H9 (cell line): ENCODE results near the gene GBA2. TPM values are rescaled to one million over a fixed set of nuclear protein-coding genes. Genes with fewer than 3 reads are reported as not detected.

Source experiments
- DNase-seq: peaks from one replicate; pipeline ENCODE4 v3.0.0-alpha.2; 2017
- H2AFZ ChIP-seq: one replicate; pipeline ENCODE4 v1.6.1; 2013; ENCODE audit warnings: mild to moderate bottlenecking, low read length, control low read depth, moderate library complexity
- H2AK5ac ChIP-seq: 2 replicates; pipeline ENCODE4 v1.6.1; 2013; ENCODE audit warnings: low read length, control low read depth, mixed read lengths; ENCODE audit not compliant: insufficient read length
- H2BK120ac ChIP-seq: one replicate; pipeline ENCODE4 v1.6.1; 2013; ENCODE audit warnings: low read depth, mild to moderate bottlenecking, low read length, control low read depth, inconsistent platforms; ENCODE audit not compliant: poor library complexity, severe bottlenecking
- H2BK12ac ChIP-seq: 2 replicates; pipeline ENCODE4 v1.6.1; 2013; ENCODE audit warnings: low read length, control low read depth, mixed read lengths, low read depth; ENCODE audit not compliant: insufficient read length
- H2BK15ac ChIP-seq: 2 replicates; pipeline ENCODE4 v1.6.1; 2013; ENCODE audit warnings: low read depth, low read length, control low read depth
- H2BK20ac ChIP-seq: one replicate; pipeline ENCODE4 v1.6.1; 2013; ENCODE audit warnings: low read depth, mild to moderate bottlenecking, low read length, control low read depth, inconsistent platforms; ENCODE audit not compliant: poor library complexity, severe bottlenecking
- H2BK5ac ChIP-seq: 2 replicates; pipeline ENCODE4 v1.6.1; 2013; ENCODE audit warnings: low read length, control low read depth, mixed read lengths; ENCODE audit not compliant: insufficient read length
- H3K14ac ChIP-seq: 2 replicates; pipeline ENCODE4 v1.6.1; 2013; ENCODE audit warnings: low read length, control low read depth; ENCODE audit not compliant: insufficient read depth
- H3K18ac ChIP-seq: 2 replicates; pipeline ENCODE4 v1.6.1; 2013; ENCODE audit warnings: low read depth, mild to moderate bottlenecking, mixed read lengths, low read length, control low read depth; ENCODE audit not compliant: insufficient read length
- H3K23ac ChIP-seq: 2 replicates; pipeline ENCODE4 v1.6.1; 2013; ENCODE audit warnings: low read length, control low read depth, mixed read lengths, low read depth; ENCODE audit not compliant: insufficient read length
- H3K23me2 ChIP-seq: 2 replicates; pipeline ENCODE4 v1.6.1; 2013; ENCODE audit warnings: low read depth, mild to moderate bottlenecking, mixed read lengths, low read length, control low read depth; ENCODE audit not compliant: insufficient read length, poor library complexity, severe bottlenecking
- H3K27ac ChIP-seq: 2 replicates; pipeline ENCODE4 v1.5.1; 2013; ENCODE audit warnings: low read length, control low read depth, mixed read lengths, low read depth; ENCODE audit not compliant: insufficient read length
- H3K27me3 ChIP-seq: 2 replicates; pipeline ENCODE4 v1.6.1; 2013; ENCODE audit warnings: low read length, control low read depth, inconsistent platforms; ENCODE audit not compliant: insufficient read depth
- H3K4ac ChIP-seq: 2 replicates; pipeline ENCODE4 v1.6.1; 2013; ENCODE audit warnings: low read depth, mild to moderate bottlenecking, control low read depth, inconsistent platforms, low read length, moderate library complexity
- H3K4me1 ChIP-seq: 2 replicates; pipeline ENCODE4 v1.6.1; 2013; ENCODE audit warnings: low read length, control low read depth, inconsistent platforms; ENCODE audit not compliant: insufficient read depth
- H3K4me2 ChIP-seq: 2 replicates; pipeline ENCODE4 v1.6.1; 2013; ENCODE audit warnings: low read length, control low read depth, mixed read lengths; ENCODE audit not compliant: insufficient read length, insufficient read depth
- H3K56ac ChIP-seq: 2 replicates; pipeline ENCODE4 v1.6.1; 2013; ENCODE audit warnings: low read depth, mild to moderate bottlenecking, mixed read lengths, low read length, control low read depth; ENCODE audit not compliant: insufficient read length
- H3K79me1 ChIP-seq: 2 replicates; pipeline ENCODE4 v1.6.1; 2013; ENCODE audit warnings: low read depth, mild to moderate bottlenecking, moderate library complexity, low read length, control low read depth, inconsistent platforms; ENCODE audit not compliant: insufficient read depth, poor library complexity, severe bottlenecking
- H3K79me2 ChIP-seq: 2 replicates; pipeline ENCODE4 v1.6.1; 2013; ENCODE audit warnings: low read length, control low read depth, inconsistent platforms; ENCODE audit not compliant: insufficient read depth
- H3K9ac ChIP-seq: 2 replicates; pipeline ENCODE4 v1.6.1; 2013; ENCODE audit warnings: low read length, control low read depth, mixed read lengths; ENCODE audit not compliant: insufficient read length; ENCODE audit errors: extremely low read depth
- H3K9me3 ChIP-seq: one replicate; pipeline ENCODE4 v1.6.1; 2013; ENCODE audit warnings: low read depth, low read length, inconsistent platforms; ENCODE audit not compliant: control insufficient read depth
- H3T11ph ChIP-seq: one replicate; pipeline ENCODE4 v1.6.1; 2013; ENCODE audit warnings: mild to moderate bottlenecking, low read length, control low read depth, inconsistent platforms
- H4K20me1 ChIP-seq: one replicate; pipeline ENCODE4 v1.6.1; 2013; ENCODE audit not compliant: control insufficient read depth, insufficient read length, insufficient read depth
- H4K5ac ChIP-seq: 2 replicates; pipeline ENCODE4 v1.6.1; 2013; ENCODE audit warnings: low read depth, mild to moderate bottlenecking, mixed read lengths, low read length, control low read depth; ENCODE audit not compliant: insufficient read length
- H4K8ac ChIP-seq: replicated peaks from 2 replicates; pipeline ENCODE4 v1.6.1; 2013; ENCODE audit warnings: low read length, control low read depth, mixed read lengths, low read depth; ENCODE audit not compliant: insufficient read length
- H4K91ac ChIP-seq: 2 replicates; pipeline ENCODE4 v1.6.1; 2013; ENCODE audit warnings: low read depth, mild to moderate bottlenecking, moderate library complexity, mixed read lengths, low read length, control low read depth; ENCODE audit not compliant: insufficient read length
- H3K27ac Mint-ChIP-seq, 3 experiments: 2 replicates in 2 of 3; 3 replicates in 1 of 3; pipeline ENCODE4 v1.8.0; 2020 to 2021; ENCODE audit warnings: mixed read lengths in 3 of 3, mild to moderate bottlenecking in 1 of 3, moderate library complexity in 1 of 3
- H3K27me3 Mint-ChIP-seq: 2 replicates; pipeline ENCODE4 v1.8.0; 2021; ENCODE audit warnings: low read depth, mild to moderate bottlenecking, moderate library complexity, mixed read lengths
- H3K36me3 Mint-ChIP-seq, 3 experiments: 2 replicates in 2 of 3; 3 replicates in 1 of 3; pipeline ENCODE4 v1.8.0; 2020 to 2021; ENCODE audit warnings: low read depth in 3 of 3, mixed read lengths in 3 of 3; ENCODE audit not compliant: insufficient read depth in 1 of 3
- H3K4me1 Mint-ChIP-seq, 2 experiments: 2 replicates each; pipeline ENCODE4 v1.8.0; 2020; ENCODE audit warnings: mixed read lengths in 2 of 2
- H3K4me3 Mint-ChIP-seq, 2 experiments: 2 replicates in 1 of 2; 3 replicates in 1 of 2; pipeline ENCODE4 v1.8.0; 2020 to 2021; ENCODE audit warnings: mild to moderate bottlenecking in 2 of 2, mixed read lengths in 2 of 2, moderate library complexity in 1 of 2
- H3K9me3 Mint-ChIP-seq, 2 experiments: 2 replicates in 1 of 2; 3 replicates in 1 of 2; pipeline ENCODE4 v1.8.0; 2020; ENCODE audit warnings: mild to moderate bottlenecking in 2 of 2, mixed read lengths in 2 of 2, moderate library complexity in 1 of 2
- total RNA-seq: library from RNA; stranded (reverse); gene quantifications from 2 replicates; pipeline ENCODE4 v1.2.1, GENCODE V29; 2021
- TF ChIP-seq, protein P1 (sequence below): fragments of 200-600 bp; sonication (generic); conservative IDR thresholded peaks from 3 replicates; pipeline ENCODE4 v1.8.0; 2021; ENCODE audit warnings: antibody characterized with exemption, mild to moderate bottlenecking

Gene GBA2
- total RNA-seq, 1 experiment from 2014 or later, result 103 TPM

DNA sequence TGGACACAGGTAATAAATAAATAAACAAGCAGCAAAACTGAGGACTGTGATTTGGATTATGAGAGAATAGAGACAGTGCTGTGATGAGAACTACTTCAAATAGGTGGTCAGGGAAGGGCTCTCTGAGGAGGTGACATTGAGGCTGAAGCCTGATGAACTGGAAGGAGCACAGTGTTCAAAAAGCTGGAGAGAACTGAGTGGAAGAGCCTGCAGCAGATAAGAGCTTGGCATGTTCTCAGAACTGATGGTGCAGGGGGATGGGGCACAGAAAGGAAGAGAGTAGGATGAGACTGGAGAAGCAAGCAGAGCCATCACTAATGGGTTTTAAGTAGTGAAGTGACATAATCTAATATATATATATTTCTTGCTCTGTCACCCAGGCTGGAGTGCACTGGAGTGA lies 48.1 kb downstream of the GBA2 start:
- TF ChIP-seq, protein P1, sequence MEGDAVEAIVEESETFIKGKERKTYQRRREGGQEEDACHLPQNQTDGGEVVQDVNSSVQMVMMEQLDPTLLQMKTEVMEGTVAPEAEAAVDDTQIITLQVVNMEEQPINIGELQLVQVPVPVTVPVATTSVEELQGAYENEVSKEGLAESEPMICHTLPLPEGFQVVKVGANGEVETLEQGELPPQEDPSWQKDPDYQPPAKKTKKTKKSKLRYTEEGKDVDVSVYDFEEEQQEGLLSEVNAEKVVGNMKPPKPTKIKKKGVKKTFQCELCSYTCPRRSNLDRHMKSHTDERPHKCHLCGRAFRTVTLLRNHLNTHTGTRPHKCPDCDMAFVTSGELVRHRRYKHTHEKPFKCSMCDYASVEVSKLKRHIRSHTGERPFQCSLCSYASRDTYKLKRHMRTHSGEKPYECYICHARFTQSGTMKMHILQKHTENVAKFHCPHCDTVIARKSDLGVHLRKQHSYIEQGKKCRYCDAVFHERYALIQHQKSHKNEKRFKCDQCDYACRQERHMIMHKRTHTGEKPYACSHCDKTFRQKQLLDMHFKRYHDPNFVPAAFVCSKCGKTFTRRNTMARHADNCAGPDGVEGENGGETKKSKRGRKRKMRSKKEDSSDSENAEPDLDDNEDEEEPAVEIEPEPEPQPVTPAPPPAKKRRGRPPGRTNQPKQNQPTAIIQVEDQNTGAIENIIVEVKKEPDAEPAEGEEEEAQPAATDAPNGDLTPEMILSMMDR, result no peak
- Mint-ChIP-seq H3K36me3 (peaks cover 2 to 30% (median 22%) of the 10 kb centered on the region in 3 experiments), H3K27ac (no peak overlapping the region), H3K4me3 (no peak overlapping the region), H3K4me1 (no peaks in the 10 kb centered on the region; a peak in 1 of 4 replicates), H3K27me3 (no peaks in the 10 kb centered on the region), H3K9me3 (no peaks in the 10 kb centered on the region)
- no peaks in the 10 kb centered on the region for H4K20me1 ChIP-seq
- H3K23ac ChIP-seq, result no peak overlapping the region
- no peak overlapping the region for H4K8ac ChIP-seq
- H3K56ac ChIP-seq, result no peak overlapping the region
- no peak overlapping the region for H2AFZ ChIP-seq
- H3K27ac ChIP-seq, result no peak overlapping the region
- no peak overlapping the region for H2BK5ac ChIP-seq
- no peak overlapping the region for H4K5ac ChIP-seq
- no peak overlapping the region for H3K14ac ChIP-seq
- no peak overlapping the region for H2BK12ac ChIP-seq
- H3K79me1 ChIP-seq, result no peaks in the 10 kb centered on the region
- H3K4me2 ChIP-seq, result no peak overlapping the region
- H3K23me2 ChIP-seq, result no peaks in the 10 kb centered on the region
- no peak overlapping the region for H4K91ac ChIP-seq
- H3T11ph ChIP-seq, result no peak overlapping the region
- no peaks in the 10 kb centered on the region for H3K9me3 ChIP-seq
- H2BK15ac ChIP-seq, result no peak overlapping the region
- H3K18ac ChIP-seq, result no peak overlapping the region
- H2BK120ac ChIP-seq, result no peak overlapping the region
- H3K4ac ChIP-seq, result no peak overlapping the region
- H2AK5ac ChIP-seq, result no peak overlapping the region
- no peaks in the 10 kb centered on the region for H3K27me3 ChIP-seq
- DNase-seq, result no peak
- no peak overlapping the region for H2BK20ac ChIP-seq
- no peak overlapping the region for H3K9ac ChIP-seq
- no peaks in the 10 kb centered on the region for H3K79me2 ChIP-seq
- no peaks in the 10 kb centered on the region for H3K4me1 ChIP-seq
